Skeletal muscle cell (primary cell): ENCODE data around the gene ARHGAP5.

ENCODE experiments used
- DNase-seq: peaks from one replicate; pipeline ENCODE4 v3.0.0-alpha.2; 2010; ENCODE audit warnings: low read depth
- H3K4me3 ChIP-seq: 2 replicates; pipeline ENCODE4 v1.5.1; 2011; ENCODE audit warnings: low read depth, mild to moderate bottlenecking, control low read depth, low read length, moderate library complexity

ARHGAP5 gene

GRCh38 chr14:32203928-32204357 is 126.8 kb downstream of the ARHGAP5 start:
- H3K4me3 ChIP-seq: peak overlapping the region; percentile 74
- DNase-seq: no peak

- no peak for DNase-seq
- no peak overlapping the region for H3K4me3 ChIP-seq
Observed at GRCh38 chr14:32205554-32205953, 128.4 kb downstream of the ARHGAP5 start.

DNA sequence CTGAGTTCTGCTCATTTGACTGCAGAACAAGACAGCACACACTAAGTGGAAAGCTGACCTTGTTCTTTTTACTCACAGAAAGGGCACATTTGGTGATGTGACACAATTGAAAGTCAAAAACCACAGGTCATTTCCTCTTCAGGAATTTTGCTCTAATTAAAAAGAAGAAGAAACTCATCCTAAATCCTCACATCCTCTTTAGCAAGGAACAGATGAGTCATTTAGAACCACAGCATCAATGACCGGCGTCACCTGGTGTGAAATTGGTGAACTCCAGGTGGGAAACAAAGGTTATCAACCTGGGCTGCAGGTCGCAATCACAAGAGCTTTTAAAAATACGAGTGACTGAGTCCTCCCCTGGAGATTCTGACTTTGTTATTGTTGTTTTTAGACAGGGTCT is 128.9 kb downstream of the ARHGAP5 start:
- no peak for DNase-seq
- no peak overlapping the region for H3K4me3 ChIP-seq

- no peak overlapping the region for H3K4me3 ChIP-seq
- DNase-seq: no peak
Observed at GRCh38 chr14:32206552-32206951, 129.4 kb downstream of the ARHGAP5 start.

- no peak for DNase-seq
- no peak overlapping the region for H3K4me3 ChIP-seq
Observed at GRCh38 chr14:32208490-32208889, 131.4 kb downstream of the ARHGAP5 start.
